ENCODE data around the gene LEKR1.
"Not testable (repeated sequence)": the region's sequence is repeated elsewhere in the genome, so short reads cannot be mapped to it uniquely, and the experiment has no call there.

The LEKR1 gene

DNA sequence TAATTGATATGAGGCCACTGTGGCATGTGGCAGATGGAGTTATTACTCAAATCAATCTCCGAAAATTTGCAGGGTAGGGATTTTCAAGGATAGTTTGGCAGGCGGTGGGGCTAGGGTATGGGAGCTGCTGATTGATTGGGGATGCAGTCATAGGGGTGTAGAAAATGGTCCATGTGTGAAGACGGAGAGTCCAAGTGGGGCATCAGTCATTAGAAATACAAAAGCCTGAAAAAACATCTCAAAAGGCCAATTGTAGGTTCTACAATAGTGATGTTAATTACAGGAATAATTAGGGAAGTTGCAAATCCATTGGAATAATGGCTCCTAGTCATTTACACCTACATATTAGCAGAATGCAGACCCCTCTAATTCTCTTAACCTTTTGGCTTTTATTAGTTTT lies 4.9 kb downstream of the LEKR1 start:
- in situ Hi-C loops (cut with MboI; ENCODE audit: low sequenced_read_pairs), result no loop called here

GRCh38 chr3:156834435-156834834 lies 8.3 kb downstream of the LEKR1 start:
- in situ Hi-C loops (cut with MboI; ENCODE audit: low sequenced_read_pairs), result no loop called here

DNA sequence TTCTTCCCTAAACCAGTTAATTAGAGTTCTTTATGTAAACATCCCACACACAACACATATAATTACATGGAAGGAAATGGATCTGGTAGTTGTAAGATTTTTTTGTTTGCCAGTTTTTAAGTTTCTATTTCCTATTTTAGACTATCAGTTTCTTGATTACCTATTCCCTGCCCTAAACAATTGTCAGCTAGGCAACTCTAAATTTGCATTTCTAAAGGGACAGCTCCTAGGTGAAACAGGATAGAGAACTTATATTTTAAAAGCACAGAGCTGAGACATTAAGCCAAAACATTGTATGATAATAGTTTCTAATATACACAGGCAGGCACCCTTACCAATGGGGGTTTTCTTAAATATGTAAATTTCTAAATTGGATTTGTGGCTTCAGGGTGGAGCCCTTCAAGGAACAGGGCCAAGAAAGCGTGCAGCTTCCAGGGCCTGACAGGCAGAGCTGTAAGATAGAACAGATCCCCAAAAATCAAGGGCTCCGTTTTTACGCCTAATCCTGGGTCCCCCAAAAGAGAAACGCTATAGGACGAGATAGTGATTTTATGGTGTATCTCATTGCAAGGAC lies 8.9 kb downstream of the LEKR1 start:
- in situ Hi-C loops (cut with MboI; ENCODE audit: low sequenced_read_pairs), result no loop called here

DNA sequence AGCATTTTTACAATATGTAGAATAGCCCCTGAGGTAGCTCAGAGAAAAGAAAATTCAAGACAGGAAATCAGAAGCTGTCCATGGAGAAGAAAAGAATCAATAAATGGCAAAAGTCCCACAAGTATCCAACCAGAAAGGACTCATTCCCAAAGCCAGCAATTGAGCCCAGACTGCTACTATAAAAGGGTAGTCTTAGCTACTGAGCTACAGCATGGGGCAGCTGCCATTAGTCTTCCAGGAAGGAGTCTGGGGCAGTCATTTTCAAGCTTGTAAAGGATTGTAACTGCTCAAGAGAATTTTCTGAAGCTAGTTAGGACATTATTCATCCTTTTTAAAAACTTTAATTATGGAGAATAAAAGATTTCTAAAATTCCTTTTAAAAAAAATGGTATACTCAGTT lies 10.5 kb downstream of the LEKR1 start:
- in situ Hi-C loops (cut with MboI; ENCODE audit: low sequenced_read_pairs), result no loop called here

GRCh38 chr3:156837115-156837514 lies 11.0 kb downstream of the LEKR1 start:
- in situ Hi-C loops (cut with MboI; ENCODE audit: low sequenced_read_pairs), result no loop called here

DNA sequence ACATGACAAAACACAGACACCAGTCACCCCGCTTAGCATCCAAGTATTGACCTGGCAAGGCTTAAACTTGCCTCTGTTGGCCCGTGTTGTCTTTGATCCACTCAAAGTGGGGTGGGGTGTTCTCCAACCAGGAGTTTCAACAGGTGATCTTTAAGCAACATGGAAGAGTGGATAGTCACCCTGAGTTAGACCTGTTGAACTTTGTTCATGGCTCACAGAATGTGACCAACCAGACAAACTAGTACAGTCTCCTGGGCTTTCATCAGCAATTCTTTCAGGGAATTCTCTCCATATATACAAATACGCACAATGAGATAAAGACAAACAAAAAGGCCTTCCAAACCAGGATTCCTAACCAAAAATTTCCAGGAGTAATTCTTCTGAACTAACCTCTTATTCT lies 11.9 kb downstream of the LEKR1 start:
- in situ Hi-C loops (cut with MboI; ENCODE audit: low sequenced_read_pairs), result no loop called here

- in situ Hi-C loops (cut with MboI; ENCODE audit: low sequenced_read_pairs), result no loop called here
Observed at GRCh38 chr3:156840826-156841689, 14.9 kb downstream of the LEKR1 start.

DNA sequence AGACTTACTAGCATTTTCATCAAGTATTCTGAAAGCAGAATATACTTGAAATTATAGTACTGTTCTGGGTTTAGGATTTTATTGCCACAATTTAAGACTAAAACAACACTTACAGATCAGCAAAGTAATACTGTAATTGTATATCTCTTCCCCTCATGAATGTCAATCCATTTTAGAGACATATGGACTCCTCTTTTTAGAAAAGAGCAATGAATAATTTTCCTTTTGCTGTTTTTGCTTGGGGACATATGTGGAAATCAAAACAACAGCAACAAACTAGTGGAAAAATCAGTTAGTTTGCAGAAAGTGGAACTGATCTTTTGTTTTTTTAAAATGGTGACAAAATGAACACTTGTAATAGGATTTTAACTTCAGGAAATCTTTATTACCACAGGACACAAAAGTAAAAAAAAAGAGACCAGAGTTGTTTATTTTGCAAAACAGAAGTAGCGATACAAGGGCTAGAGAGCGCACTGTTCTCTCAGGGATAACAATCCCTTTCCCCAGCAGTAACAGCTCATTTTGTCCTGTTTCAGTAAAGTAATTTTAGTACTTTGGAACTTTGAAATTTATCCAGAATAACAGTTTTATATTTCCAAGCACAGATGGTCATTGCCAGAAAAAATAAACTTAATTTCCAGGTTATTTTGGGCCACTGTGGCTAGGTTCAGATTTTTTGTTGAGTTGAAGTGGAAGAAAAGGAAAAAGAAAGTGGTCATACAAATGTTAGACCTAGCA lies 17.1 kb downstream of the LEKR1 start:
- in situ Hi-C loops (cut with MboI; ENCODE audit: low sequenced_read_pairs), result no loop called here

DNA sequence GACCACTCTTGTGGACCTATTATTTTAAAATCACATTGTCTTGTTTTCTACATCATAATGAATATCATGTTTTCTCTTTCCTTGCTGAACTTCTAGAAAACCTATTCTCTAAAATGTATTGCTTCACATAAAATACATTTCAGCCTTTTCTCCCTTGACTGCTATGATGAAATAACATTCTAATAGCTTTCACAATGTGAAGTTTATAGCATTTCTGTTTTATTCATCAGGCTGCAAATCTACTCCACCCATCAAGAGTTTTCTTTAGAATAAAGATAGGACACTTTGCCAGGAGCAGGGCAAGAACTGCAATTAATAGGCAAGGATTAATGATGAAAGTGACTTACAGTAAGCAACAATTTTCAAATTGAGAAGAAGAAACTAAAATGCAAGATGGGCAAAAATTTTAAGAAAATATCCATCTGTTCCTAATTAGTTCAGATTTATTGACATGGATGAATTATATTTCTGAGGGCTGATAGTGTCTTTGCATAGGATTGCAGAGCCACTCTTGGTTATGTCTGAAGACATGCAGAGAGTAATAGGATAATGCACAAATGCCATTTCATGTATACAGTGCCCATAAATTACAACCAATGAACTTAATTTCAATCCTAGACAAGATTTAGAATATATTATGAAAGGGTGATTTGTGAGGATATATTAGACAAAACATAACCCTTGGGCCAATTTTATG lies 21.7 kb downstream of the LEKR1 start:
- in situ Hi-C loops (cut with MboI; ENCODE audit: low sequenced_read_pairs), result no loop called here

DNA sequence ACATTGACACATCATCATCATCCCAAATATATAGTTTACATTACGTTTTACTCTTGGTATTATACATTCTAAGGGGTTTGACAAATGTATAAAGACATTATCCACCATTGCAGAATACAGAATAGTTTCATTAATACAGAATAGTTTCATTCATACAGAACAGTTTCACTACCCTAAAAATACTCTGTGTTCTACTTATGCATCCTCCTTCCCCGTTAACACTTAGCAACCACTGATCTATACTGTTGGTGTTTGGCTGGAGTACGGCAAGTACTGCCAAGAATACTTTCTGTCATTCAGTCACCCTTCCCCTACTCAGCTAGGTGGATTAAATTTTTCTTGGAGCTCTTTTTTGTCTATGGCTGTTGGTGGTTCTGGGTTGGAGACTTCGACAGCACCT lies 33.4 kb downstream of the LEKR1 start:
- in situ Hi-C loops (cut with MboI; ENCODE audit: low sequenced_read_pairs), result no loop called here

DNA sequence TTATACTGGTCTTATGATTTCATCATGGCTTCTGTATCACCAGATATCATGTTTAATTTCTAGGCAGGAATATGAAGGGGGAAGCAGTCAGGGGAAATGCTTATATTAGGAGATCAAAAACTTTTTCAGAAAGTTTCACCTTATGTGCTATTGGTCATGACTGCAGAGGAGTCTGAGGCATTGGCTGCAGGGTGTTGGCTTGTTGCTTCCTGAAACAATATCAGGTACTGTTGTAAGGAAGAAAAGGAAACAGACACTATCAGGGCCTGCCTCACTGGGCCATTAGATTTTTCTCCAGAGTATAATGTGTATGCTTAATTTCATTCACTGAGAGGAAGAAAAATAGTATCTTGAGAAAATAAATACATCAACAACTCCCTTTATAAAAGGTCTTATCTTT lies 34.7 kb downstream of the LEKR1 start:
- in situ Hi-C loops (cut with MboI; ENCODE audit: low sequenced_read_pairs), result no loop called here

DNA sequence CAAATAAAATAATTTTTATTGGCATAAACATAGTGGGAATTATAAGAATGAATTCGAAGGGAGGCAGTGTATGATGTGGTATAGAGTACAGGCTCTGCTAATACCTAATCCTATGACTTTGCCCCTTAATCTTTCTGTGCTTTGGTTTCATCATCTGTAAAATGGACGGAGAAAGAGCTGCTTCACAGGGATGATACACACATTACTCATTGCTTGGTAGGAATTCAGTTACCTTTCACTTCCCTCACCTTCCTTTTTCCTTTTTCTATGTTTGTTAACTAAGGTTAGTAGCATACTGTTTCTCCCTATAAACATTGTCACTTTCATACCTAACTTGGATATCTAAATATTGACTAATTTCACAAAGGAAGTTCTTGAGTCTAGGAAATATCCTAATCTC lies 36.2 kb downstream of the LEKR1 start:
- in situ Hi-C loops (cut with MboI; ENCODE audit: low sequenced_read_pairs), result no loop called here

- in situ Hi-C loops (cut with MboI; ENCODE audit: low sequenced_read_pairs), result no loop called here
Observed at GRCh38 chr3:156865732-156866131, 39.6 kb downstream of the LEKR1 start.

GRCh38 chr3:156867174-156867573 lies 41.0 kb downstream of the LEKR1 start:
- in situ Hi-C loops (cut with MboI; ENCODE audit: low sequenced_read_pairs), result no loop called here

- in situ Hi-C loops (cut with MboI; ENCODE audit: low sequenced_read_pairs), result no loop called here
Observed at GRCh38 chr3:156867920-156868319, 41.8 kb downstream of the LEKR1 start.

DNA sequence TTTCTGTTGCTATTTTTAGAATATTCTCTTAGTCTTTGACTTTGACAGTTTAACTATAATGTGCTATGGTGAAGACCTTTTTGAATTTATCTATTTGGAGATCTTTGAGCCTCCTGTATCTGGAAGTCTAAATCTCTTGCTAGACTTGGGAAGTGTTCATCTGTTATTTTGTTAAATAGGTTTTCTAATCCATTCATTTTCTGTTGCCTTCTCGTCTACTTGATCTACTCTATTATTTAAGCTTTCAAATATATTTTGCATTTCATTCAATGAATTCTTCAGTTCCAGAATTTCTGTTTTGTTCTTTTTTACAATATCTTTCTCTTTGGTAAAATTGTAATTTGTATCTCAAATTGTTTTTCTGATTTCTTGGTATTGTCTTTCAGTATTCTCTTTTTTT lies 47.8 kb downstream of the LEKR1 start:
- in situ Hi-C loops (cut with MboI; ENCODE audit: low sequenced_read_pairs), result no loop called here

DNA sequence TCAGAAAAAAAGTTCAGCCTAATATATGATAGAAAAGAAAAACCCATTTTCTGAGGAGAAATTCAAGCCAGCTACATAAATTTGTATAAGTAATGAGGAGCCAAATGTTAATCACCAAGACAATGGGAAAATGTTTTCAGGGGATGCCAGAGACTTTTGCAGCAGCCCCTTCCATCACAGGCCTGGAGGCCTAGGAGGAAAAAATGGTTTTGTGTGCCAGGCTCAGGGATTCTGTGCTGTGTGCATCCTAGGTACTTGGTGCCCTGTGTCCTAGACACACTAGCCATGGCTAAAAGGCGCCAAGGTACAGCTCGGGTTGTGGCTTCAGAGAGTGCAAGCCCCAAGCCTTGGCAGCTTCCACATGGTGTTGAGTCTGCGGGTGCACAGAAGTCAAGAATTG lies 53.3 kb downstream of the LEKR1 start:
- in situ Hi-C loops (cut with MboI; ENCODE audit: low sequenced_read_pairs), result not testable (repeated sequence)

DNA sequence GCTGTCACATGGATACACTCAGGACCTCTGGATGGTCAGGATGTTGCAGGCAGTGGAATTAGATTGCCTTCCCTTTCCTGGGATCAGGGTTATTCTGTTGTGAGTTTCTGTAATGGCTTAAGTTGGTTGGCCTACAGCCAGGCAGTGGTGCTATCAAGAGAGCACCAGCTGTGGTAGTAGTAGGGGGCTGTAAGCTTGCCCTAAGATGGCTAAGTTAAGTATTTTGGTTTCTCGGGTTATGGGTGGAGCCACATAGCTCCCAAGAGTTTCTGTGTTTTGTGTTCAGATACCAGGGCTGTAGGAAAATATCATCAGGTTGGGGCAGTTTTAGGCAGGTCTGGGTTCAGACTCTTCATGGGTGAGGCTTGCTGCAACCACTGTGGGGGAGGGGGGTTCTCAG lies 59.6 kb downstream of the LEKR1 start:
- in situ Hi-C loops (cut with MboI; ENCODE audit: low sequenced_read_pairs), result no loop called here

DNA sequence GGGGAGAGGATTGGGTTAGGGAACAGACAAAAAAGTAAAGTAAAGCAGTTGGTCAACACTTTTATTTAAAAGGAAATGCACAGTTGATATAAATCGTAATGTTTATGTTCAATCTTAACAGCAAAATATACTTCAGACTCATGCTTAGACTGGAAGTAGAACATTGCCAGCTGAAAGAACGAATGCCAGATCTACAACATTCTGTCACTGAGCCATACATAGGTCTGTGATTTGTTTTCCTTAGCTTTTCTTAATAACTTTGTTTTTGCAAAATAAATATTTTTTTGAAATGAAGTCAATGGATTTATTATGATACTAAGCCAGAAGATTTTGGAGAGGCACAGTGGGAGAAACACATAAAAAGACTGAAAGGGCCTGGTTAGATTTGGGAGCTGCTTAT lies 62.0 kb downstream of the LEKR1 start:
- in situ Hi-C loops (cut with MboI; ENCODE audit: low sequenced_read_pairs), result no loop called here

DNA sequence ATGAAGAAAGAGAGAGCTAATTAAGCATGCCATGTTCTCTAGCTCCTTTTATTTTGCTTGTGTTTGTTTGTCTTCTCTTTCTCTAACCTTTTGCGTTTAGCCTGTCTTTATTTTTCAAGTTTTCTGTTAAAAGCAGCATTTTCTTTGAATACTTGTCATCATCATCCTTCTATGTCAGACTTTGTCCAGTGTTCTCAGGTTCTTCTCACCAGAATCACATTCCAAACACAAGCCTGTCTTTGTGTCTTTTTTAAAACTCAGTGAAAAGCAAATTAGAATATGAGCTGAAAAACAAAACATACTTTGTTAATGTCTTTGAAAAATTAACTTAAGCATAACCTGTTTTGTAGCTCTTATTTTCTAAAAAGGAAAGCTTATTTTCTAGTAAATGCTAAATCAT lies 62.4 kb downstream of the LEKR1 start:
- in situ Hi-C loops (cut with MboI; ENCODE audit: low sequenced_read_pairs), result no loop called here

DNA sequence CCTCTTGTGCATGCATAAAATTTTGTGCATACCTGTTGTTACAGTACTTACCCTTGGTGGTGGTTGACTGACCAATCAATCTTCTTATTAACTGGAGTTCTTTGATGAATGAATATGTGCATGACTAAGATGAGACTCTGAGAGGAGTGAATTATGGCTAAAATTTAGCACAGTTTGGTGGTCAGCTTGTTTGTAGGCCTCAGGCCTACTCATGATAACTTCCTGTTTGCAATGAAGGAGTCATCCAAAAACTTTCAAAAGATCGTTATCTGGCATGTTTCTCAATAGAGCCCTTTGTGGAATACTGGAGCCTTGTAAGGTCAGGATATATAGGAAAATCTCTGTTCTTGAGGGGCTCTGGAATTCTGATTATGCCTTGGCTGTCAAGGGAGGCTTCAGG lies 66.5 kb downstream of the LEKR1 start:
- in situ Hi-C loops (cut with MboI; ENCODE audit: low sequenced_read_pairs), result no loop called here
